ENCODE measurements around the gene PUS1. TPM values are rescaled to one million over a fixed set of nuclear protein-coding genes. Genes with fewer than 3 reads are reported as not detected.
"Not testable (repeated sequence)": the region's sequence is repeated elsewhere in the genome, so short reads cannot be mapped to it uniquely, and the experiment has no call there.

PUS1 gene
- total RNA-seq, result 10 to 100 TPM; 12.5 to 16.1 TPM
- long read RNA-seq, donor 1, full-length matches to known transcripts, result 5 of 8 reads
- long read RNA-seq, donor 1, partial matches to known transcripts, result 2 of 8 reads
- long read RNA-seq, donor 1, other reads (novel, unspliced or antisense), result 1 of 8 reads
- long read RNA-seq, donor 2, full-length matches to known transcripts, result 3 of 11 reads
- long read RNA-seq, donor 2, partial matches to known transcripts, result 5 of 11 reads
- long read RNA-seq, donor 2, other reads (novel, unspliced or antisense), result 3 of 11 reads

GRCh38 chr12:131928711-131929580 is at the start of gene PUS1:
Gene PUS1, plus strand, starts transcription at chr12:131929276. Its CDS starts 447 bp downstream, at chr12:131929723.
- DNase-seq (ENCODE audit: low spot score), result peak; percentile 98
- intact Hi-C loops (cut with DNase I), result no loop called here

GRCh38 chr12:131882804-131883520 is 46.1 kb upstream of the PUS1 start:
- intact Hi-C loops (cut with DNase I), result no loop called here
- no peak for DNase-seq (ENCODE audit: low spot score)

- no peak for DNase-seq (ENCODE audit: low spot score)
- intact Hi-C loops (cut with DNase I), result no loop called here
These were observed 45.6 kb upstream of the PUS1 start for GRCh38 chr12:131883521-131883900.

GRCh38 chr12:131885076-131885475 is 44.0 kb upstream of the PUS1 start:
- DNase-seq (ENCODE audit: low spot score); intact Hi-C loops (cut with DNase I): not testable (repeated sequence)

- intact Hi-C loops (cut with DNase I), result no loop called here
- DNase-seq (ENCODE audit: low spot score), result no peak
These were observed 43.5 kb upstream of the PUS1 start for GRCh38 chr12:131885543-131886057.

- DNase-seq (ENCODE audit: low spot score); intact Hi-C loops (cut with DNase I): not testable (repeated sequence)
These were observed 37.4 kb upstream of the PUS1 start for GRCh38 chr12:131891722-131892121.

GRCh38 chr12:131892711-131893604 is 36.1 kb upstream of the PUS1 start:
- intact Hi-C loops (cut with DNase I), result no loop called here
- no peak for DNase-seq (ENCODE audit: low spot score)

GRCh38 chr12:131893605-131894312 is 35.3 kb upstream of the PUS1 start:
- intact Hi-C loops (cut with DNase I), result no loop called here
- no peak for DNase-seq (ENCODE audit: low spot score)

- DNase-seq (ENCODE audit: low spot score), result peak; percentile 97
- intact Hi-C loops (cut with DNase I), result no loop called here
These were observed 34.7 kb upstream of the PUS1 start, which contains the start of gene ULK1 for GRCh38 chr12:131894313-131894860. Gene ULK1, plus strand, starts transcription at chr12:131894622. Its CDS starts 380 bp downstream, at chr12:131895002.

- DNase-seq (ENCODE audit: low spot score), result no peak
- intact Hi-C loops (cut with DNase I), result no loop called here
These were observed 34.0 kb upstream of the PUS1 start for GRCh38 chr12:131894981-131895639.

GRCh38 chr12:131895640-131896079 is 33.4 kb upstream of the PUS1 start:
- intact Hi-C loops (cut with DNase I), result no loop called here
- no peak for DNase-seq (ENCODE audit: low spot score)

- peak; percentile 96 for DNase-seq (ENCODE audit: low spot score)
- intact Hi-C loops (cut with DNase I), result no loop called here
These were observed 32.8 kb upstream of the PUS1 start for GRCh38 chr12:131896080-131896810.

GRCh38 chr12:131896811-131897270 is 32.2 kb upstream of the PUS1 start:
- DNase-seq (ENCODE audit: low spot score), result peak; percentile 96
- intact Hi-C loops (cut with DNase I), result no loop called here

- intact Hi-C loops (cut with DNase I), result no loop called here
- DNase-seq (ENCODE audit: low spot score), result no peak
These were observed 31.8 kb upstream of the PUS1 start for GRCh38 chr12:131897276-131897675.

GRCh38 chr12:131897875-131898274 is 31.2 kb upstream of the PUS1 start:
- no peak for DNase-seq (ENCODE audit: low spot score)
- intact Hi-C loops (cut with DNase I), result no loop called here

GRCh38 chr12:131900397-131900796 is 28.7 kb upstream of the PUS1 start:
- intact Hi-C loops (cut with DNase I), result no loop called here
- no peak for DNase-seq (ENCODE audit: low spot score)
